MM.1S (cell line): Measurements from ENCODE around the gene LRRC4C.

Experiments used
- DNase-seq: peaks from one replicate; pipeline ENCODE4 v3.0.0-alpha.2; 2015
- H2AFZ ChIP-seq: fragments of 300-600 bp; sonication (generic); 2 replicates; pipeline ENCODE4 v1.6.0; 2016; ENCODE audit warnings: antibody characterized with exemption, low read length
- H3F3A ChIP-seq: fragments of 300-600 bp; sonication (generic); 2 replicates; pipeline ENCODE4 v1.6.1; 2016; ENCODE audit warnings: mild to moderate bottlenecking, antibody characterized with exemption, low read length, moderate library complexity, mixed read lengths; ENCODE audit not compliant: insufficient read depth
- H3K27ac ChIP-seq: fragments of 300-600 bp; sonication (generic); 2 replicates; pipeline ENCODE4 v1.5.1; 2016; ENCODE audit warnings: mild to moderate bottlenecking, low read length
- H3K27me3 ChIP-seq: fragments of 300-600 bp; sonication (generic); replicated peaks from 2 replicates; pipeline ENCODE4 v1.6.0; 2016; ENCODE audit warnings: low read length; ENCODE audit not compliant: insufficient read depth
- H3K36me3 ChIP-seq: fragments of 300-600 bp; sonication (generic); replicated peaks from 2 replicates; pipeline ENCODE4 v1.6.1; 2016; ENCODE audit warnings: mild to moderate bottlenecking, low read length, mixed read lengths; ENCODE audit not compliant: insufficient read depth
- H3K4me1 ChIP-seq: fragments of 300-600 bp; sonication (generic); 2 replicates; pipeline ENCODE4 v1.6.1; 2016; ENCODE audit warnings: low read length, mixed read lengths
- H3K4me2 ChIP-seq: fragments of 300-600 bp; sonication (generic); 2 replicates; pipeline ENCODE4 v1.6.0; 2016; ENCODE audit warnings: low read depth, low read length
- H3K4me3 ChIP-seq: fragments of 300-600 bp; sonication (generic); 2 replicates; pipeline ENCODE4 v1.5.1; 2016; ENCODE audit warnings: low read length, mixed read lengths
- H3K79me2 ChIP-seq: fragments of 300-600 bp; sonication (generic); 2 replicates; pipeline ENCODE4 v1.6.1; 2016; ENCODE audit warnings: mixed run types, low read length, mixed read lengths
- H3K9ac ChIP-seq: fragments of 300-600 bp; sonication (generic); 2 replicates; pipeline ENCODE4 v1.6.1; 2016; ENCODE audit warnings: low read length, mixed read lengths
- H3K9me2 ChIP-seq: fragments of 300-600 bp; sonication (generic); replicated peaks from 2 replicates; pipeline ENCODE4 v1.6.1; 2016; ENCODE audit warnings: mild to moderate bottlenecking, low read length, mixed read lengths; ENCODE audit not compliant: insufficient read depth
- H3K9me3 ChIP-seq: fragments of 300-600 bp; sonication (generic); replicated peaks from 2 replicates; pipeline ENCODE4 v1.6.1; 2016; ENCODE audit warnings: mild to moderate bottlenecking, low read length, mixed read lengths; ENCODE audit not compliant: insufficient read depth
- H4K20me1 ChIP-seq: fragments of 300-600 bp; sonication (generic); 2 replicates; pipeline ENCODE4 v1.6.1; 2016; ENCODE audit warnings: mild to moderate bottlenecking, low read length, moderate library complexity, mixed read lengths; ENCODE audit not compliant: insufficient read depth
- EZH2 ChIP-seq: fragments of 300-600 bp; sonication (generic); optimal IDR thresholded peaks from 2 replicates; pipeline ENCODE3; 2017; ENCODE audit warnings: low read depth, mild to moderate bottlenecking, antibody characterized with exemption, low read length, mixed read lengths
- EZH2phosphoT487 ChIP-seq: fragments of 300-600 bp; sonication (generic); IDR thresholded peaks from 2 replicates; pipeline ENCODE4 v1.6.1; 2018; ENCODE audit warnings: antibody characterized with exemption, low read length
- TF ChIP-seq, protein P1 (sequence below): fragments of 300-600 bp; sonication (generic); IDR thresholded peaks from 2 replicates; pipeline ENCODE4 v1.5.1; 2016; ENCODE audit warnings: antibody characterized with exemption, low read length, mixed read lengths

Gene LRRC4C

DNA sequence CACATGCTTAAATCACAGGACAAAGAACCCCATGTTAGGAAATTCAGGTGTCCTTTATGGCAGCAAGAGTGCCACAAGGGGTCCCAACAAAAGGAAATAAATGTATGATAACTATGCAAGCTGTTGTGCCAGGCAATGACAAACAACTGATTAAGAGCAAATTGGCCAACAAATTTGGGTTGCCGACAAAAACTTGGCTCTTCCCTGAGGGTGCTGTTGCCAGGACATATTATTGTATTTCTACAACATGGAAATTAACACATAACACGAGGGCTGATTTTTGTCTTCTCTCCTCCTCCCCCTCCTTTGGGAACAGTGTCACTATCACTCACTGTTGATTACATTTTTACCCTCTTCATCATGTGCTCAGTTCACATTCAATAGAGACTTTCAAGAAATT is 56.0 kb downstream of the LRRC4C start:
- Histone ChIP-seq H3K27me3 (no peaks in the 10 kb centered on the region), H3K4me3 (no peak overlapping the region), H3K9ac (no peak overlapping the region), H3K27ac (no peak overlapping the region), H3F3A (no peaks in the 10 kb centered on the region), H2AFZ (no peak overlapping the region), H3K4me1 (no peaks in the 10 kb centered on the region), H3K4me2 (no peak overlapping the region), H3K9me2 (no peaks in the 10 kb centered on the region), H3K9me3 (no peaks in the 10 kb centered on the region), H3K79me2 (no peaks in the 10 kb centered on the region), H4K20me1 (no peaks in the 10 kb centered on the region), H3K36me3 (no peaks in the 10 kb centered on the region)
- DNase-seq, result no peak
- TF ChIP-seq, protein P1, sequence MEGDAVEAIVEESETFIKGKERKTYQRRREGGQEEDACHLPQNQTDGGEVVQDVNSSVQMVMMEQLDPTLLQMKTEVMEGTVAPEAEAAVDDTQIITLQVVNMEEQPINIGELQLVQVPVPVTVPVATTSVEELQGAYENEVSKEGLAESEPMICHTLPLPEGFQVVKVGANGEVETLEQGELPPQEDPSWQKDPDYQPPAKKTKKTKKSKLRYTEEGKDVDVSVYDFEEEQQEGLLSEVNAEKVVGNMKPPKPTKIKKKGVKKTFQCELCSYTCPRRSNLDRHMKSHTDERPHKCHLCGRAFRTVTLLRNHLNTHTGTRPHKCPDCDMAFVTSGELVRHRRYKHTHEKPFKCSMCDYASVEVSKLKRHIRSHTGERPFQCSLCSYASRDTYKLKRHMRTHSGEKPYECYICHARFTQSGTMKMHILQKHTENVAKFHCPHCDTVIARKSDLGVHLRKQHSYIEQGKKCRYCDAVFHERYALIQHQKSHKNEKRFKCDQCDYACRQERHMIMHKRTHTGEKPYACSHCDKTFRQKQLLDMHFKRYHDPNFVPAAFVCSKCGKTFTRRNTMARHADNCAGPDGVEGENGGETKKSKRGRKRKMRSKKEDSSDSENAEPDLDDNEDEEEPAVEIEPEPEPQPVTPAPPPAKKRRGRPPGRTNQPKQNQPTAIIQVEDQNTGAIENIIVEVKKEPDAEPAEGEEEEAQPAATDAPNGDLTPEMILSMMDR, result no peak
- no peak for TF ChIP-seq EZH2
- no peak for TF ChIP-seq EZH2phosphoT487

DNA sequence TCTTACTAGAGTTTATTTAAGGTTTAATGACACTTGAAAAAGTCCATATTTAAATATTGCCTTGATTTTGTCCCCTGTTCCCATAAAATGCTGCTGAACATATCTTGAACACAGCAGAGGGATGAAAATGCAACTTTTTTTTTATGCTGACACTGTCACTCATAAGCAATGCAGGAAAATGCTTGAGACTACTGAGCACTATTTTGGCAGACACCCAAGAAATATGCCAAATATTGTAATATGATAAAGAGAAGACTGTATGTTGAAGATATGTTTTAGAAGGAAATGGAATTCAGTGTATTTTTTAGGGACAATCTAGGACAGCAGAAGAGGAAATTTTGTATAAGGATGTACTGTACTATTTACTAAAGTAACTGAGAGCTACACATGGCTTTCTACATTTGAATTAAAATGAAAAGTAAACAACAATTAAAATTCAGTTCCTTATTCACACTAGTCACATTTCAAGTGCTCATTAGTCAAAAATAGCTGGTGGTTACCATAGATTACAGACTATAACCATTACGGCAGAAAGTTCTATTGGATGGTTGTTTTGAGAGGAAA is 58.6 kb downstream of the LRRC4C start:
- no peak overlapping the region for H2AFZ ChIP-seq
- H3K79me2 ChIP-seq, result no peaks in the 10 kb centered on the region
- TF ChIP-seq EZH2phosphoT487 (no peak), EZH2 (no peak)
- TF ChIP-seq, protein P1, result no peak
- no peak overlapping the region for H3K4me3 ChIP-seq
- no peak overlapping the region for H3K27ac ChIP-seq
- no peaks in the 10 kb centered on the region for H3K27me3 ChIP-seq
- H3K9ac ChIP-seq, result no peak overlapping the region
- DNase-seq, result no peak
- H3K9me3 ChIP-seq, result no peaks in the 10 kb centered on the region
- H3F3A ChIP-seq, result no peaks in the 10 kb centered on the region
- no peaks in the 10 kb centered on the region for H3K4me1 ChIP-seq
- H3K9me2 ChIP-seq, result no peaks in the 10 kb centered on the region
- no peaks in the 10 kb centered on the region for H4K20me1 ChIP-seq
- no peaks in the 10 kb centered on the region for H3K36me3 ChIP-seq
- H3K4me2 ChIP-seq, result no peak overlapping the region

DNA sequence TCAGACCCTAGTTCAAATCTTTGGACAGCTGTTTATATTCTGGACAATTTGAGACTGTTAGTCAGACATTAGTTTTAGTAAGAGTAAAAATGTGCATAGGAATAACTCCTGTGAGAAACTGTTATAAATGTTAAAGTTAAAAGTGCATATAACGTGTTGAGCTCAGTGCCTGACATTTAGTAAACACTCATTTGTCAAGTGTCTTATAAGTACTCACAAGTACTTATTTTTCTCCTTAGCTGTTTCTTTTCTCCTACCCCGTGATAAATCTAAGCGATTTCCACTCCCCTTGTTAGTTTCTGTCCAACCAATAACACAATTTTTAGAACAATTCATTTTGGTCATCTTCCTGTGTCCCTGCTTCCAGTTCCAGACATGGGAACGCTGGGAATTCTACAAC is 59.3 kb downstream of the LRRC4C start:
- H3K36me3 ChIP-seq, result no peaks in the 10 kb centered on the region
- no peak overlapping the region for H3K27ac ChIP-seq
- H3K9me3 ChIP-seq, result no peaks in the 10 kb centered on the region
- H4K20me1 ChIP-seq, result no peaks in the 10 kb centered on the region
- H3K79me2 ChIP-seq, result no peaks in the 10 kb centered on the region
- no peak overlapping the region for H3K9ac ChIP-seq
- H3K27me3 ChIP-seq, result no peaks in the 10 kb centered on the region
- no peaks in the 10 kb centered on the region for H3F3A ChIP-seq
- H3K4me1 ChIP-seq, result no peaks in the 10 kb centered on the region
- H3K4me2 ChIP-seq, result no peak overlapping the region
- no peak overlapping the region for H2AFZ ChIP-seq
- TF ChIP-seq, protein P1, result no peak
- TF ChIP-seq EZH2phosphoT487 (no peak), EZH2 (no peak)
- no peak for DNase-seq
- H3K9me2 ChIP-seq, result no peaks in the 10 kb centered on the region
- no peak overlapping the region for H3K4me3 ChIP-seq
